Activated T-cell treated with anti-CD3 and anti-CD28 coated beads, Interleukin-2, amount 50 U/mL, for 24 hours (primary cell): ENCODE results near the gene KDF1.
"Not testable (repeated sequence)": the region's sequence is repeated elsewhere in the genome, so short reads cannot be mapped to it uniquely, and the experiment has no call there.

ENCODE experiments used
- DNase-seq: peaks from one replicate; pipeline ENCODE4 v3.0.0-alpha.2; 2020
- H3K27ac Mint-ChIP-seq: 2 replicates; pipeline ENCODE4 v1.8.0; 2020; ENCODE audit warnings: mild to moderate bottlenecking, mixed read lengths
- H3K27me3 Mint-ChIP-seq: 2 replicates; pipeline ENCODE4 v1.8.0; 2020; ENCODE audit warnings: mixed read lengths
- H3K36me3 Mint-ChIP-seq: 2 replicates; pipeline ENCODE4 v1.8.0; 2020; ENCODE audit warnings: low read depth, mixed read lengths
- H3K4me1 Mint-ChIP-seq: 2 replicates; pipeline ENCODE4 v1.8.0; 2020; ENCODE audit warnings: low read depth, mixed read lengths
- H3K4me3 Mint-ChIP-seq: 2 replicates; pipeline ENCODE4 v1.8.0; 2020; ENCODE audit warnings: mild to moderate bottlenecking, moderate library complexity, mixed read lengths
- H3K9me3 Mint-ChIP-seq: 2 replicates; pipeline ENCODE4 v1.8.0; 2020; ENCODE audit warnings: mixed read lengths

Gene KDF1

GRCh38 chr1:26999440-26999987, 39.2 kb upstream of the KDF1 start:
- Mint-ChIP-seq H3K27ac (no peak overlapping the region), H3K27me3 (peaks cover 48% of the 10 kb centered on the region), H3K4me1 (peaks cover 7% of the 10 kb centered on the region), H3K36me3 (no peaks in the 10 kb centered on the region), H3K4me3 (no peak overlapping the region), H3K9me3 (no peaks in the 10 kb centered on the region)
- DNase-seq, result no peak

- Mint-ChIP-seq H3K4me1 (peaks cover 8% of the 10 kb centered on the region), H3K27me3 (peaks cover 45% of the 10 kb centered on the region)
- DNase-seq, result no peak
These were observed 38.4 kb upstream of the KDF1 start for GRCh38 chr1:26998429-26999300.

DNA sequence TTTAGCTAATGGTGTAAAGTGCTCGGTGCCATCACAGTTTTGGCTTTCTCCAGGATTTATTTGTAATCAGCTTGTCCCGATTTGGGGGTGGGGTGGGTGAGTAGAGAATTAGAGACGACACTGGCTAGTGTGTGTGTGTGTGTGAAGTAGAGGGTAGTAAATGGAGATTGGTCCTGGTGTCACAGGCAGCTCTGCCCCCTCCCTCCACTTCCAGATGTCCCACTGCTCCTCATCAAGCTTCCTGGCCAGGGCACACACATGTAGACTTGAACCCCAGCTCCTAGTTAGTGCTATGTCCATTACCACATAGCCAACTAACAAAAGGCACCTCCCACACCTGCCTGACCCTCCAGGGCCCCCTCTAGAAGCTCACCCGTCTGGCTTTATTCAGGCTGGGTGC, 36.4 kb upstream of the KDF1 start:
- Mint-ChIP-seq H3K9me3 (no peaks in the 10 kb centered on the region), H3K27me3 (peaks cover 50% of the 10 kb centered on the region), H3K4me1 (peaks cover 18% of the 10 kb centered on the region), H3K4me3 (no peak overlapping the region), H3K36me3 (no peaks in the 10 kb centered on the region), H3K27ac (no peak overlapping the region)
- DNase-seq, result no peak

More at GRCh38 chr1:26998429-26999300, 38.4 kb upstream of the KDF1 start:
- H3K36me3 Mint-ChIP-seq, result no peaks in the 10 kb centered on the region
- H3K4me3 Mint-ChIP-seq, result no peak overlapping the region
- H3K27ac Mint-ChIP-seq, result no peak overlapping the region
- no peaks in the 10 kb centered on the region for H3K9me3 Mint-ChIP-seq

DNA sequence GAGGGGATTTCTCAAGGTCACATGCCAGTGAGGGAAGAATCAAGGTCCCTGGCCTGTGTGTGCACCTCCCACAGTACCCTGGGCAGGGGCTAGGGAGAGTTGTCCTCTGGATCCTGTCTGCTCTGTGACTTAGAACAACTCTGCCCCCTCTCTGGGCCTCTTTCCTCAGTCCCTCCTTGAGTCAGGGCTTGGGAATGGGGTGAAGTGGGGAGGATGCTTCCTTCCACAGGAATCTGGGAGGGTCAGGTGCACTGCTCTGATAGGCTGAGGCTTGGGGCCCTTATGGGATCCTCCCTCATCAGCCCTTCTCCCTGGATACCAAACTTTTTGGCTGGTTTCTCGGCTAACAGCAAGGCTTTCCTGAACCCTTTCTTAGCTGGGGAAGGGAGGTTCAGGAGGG, 35.8 kb upstream of the KDF1 start:
- no peak overlapping the region for H3K27ac Mint-ChIP-seq
- H3K4me3 Mint-ChIP-seq, result no peak overlapping the region
- no peaks in the 10 kb centered on the region for H3K36me3 Mint-ChIP-seq
- H3K9me3 Mint-ChIP-seq, result no peaks in the 10 kb centered on the region
- peaks cover 54% of the 10 kb centered on the region for H3K27me3 Mint-ChIP-seq
- no peak for DNase-seq
- H3K4me1 Mint-ChIP-seq, result peaks cover 25% of the 10 kb centered on the region

GRCh38 chr1:26994787-26995517, 34.7 kb upstream of the KDF1 start:
- peak overlapping the region; percentile 70 for H3K4me3 Mint-ChIP-seq
- peaks cover 26% of the 10 kb centered on the region for H3K4me1 Mint-ChIP-seq
- no peaks in the 10 kb centered on the region for H3K36me3 Mint-ChIP-seq
- H3K9me3 Mint-ChIP-seq, result no peaks in the 10 kb centered on the region
- peaks cover 62% of the 10 kb centered on the region for H3K27me3 Mint-ChIP-seq
- DNase-seq, result no peak
- H3K27ac Mint-ChIP-seq, result no peak overlapping the region

GRCh38 chr1:26994020-26994786, 33.9 kb upstream of the KDF1 start:
- Mint-ChIP-seq H3K4me3 (peak overlapping the region; percentile 70), H3K36me3 (no peaks in the 10 kb centered on the region), H3K9me3 (no peaks in the 10 kb centered on the region), H3K27ac (no peak overlapping the region), H3K4me1 (peaks cover 26% of the 10 kb centered on the region), H3K27me3 (peaks cover 65% of the 10 kb centered on the region)
- no peak for DNase-seq

DNA sequence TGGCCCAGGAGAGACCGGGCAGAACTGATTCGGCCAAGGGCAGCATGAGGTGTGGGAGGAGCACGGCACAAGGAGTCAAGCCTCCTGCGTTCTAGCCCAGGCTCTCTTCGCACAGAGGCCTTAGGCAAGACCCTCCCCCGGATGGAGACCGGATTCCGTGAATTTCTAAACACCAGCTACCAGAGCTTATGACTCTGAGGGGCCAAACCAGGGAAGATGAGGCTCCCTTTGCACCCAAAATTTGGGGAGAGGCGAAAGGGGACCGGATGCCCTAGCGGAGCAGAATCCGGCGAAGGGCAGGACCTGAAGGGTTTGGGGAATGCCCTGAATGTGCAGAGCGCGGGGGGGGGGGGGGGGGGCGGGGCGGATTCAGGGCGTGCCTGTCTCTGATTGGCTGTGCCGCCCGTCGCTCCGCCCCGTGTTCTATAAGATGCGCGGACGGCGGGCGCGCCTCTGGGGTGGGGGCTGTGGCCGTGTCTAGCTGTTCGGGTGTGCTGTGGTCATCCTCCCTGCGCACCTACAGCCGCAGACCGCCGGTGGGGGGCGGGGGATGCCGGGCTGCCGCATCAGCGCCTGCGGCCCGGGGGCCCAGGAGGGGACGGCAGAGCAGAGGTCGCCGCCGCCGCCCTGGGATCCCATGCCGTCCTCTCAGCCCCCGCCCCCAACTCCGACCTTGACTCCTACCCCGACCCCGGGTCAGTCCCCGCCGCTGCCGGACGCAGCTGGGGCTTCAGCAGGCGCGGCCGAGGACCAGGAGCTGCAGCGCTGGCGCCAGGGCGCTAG, 33.2 kb upstream of the KDF1 start, which contains the start of gene TRNP1:
Gene TRNP1 (plus strand): TSS at position 456 of the 783 bp plus-strand sequence. CDS start 95 bp downstream, at position 551.
- no peak within 1 kb of the TSS for H3K27ac Mint-ChIP-seq
- peaks cover 26% of the 10 kb centered on the region for H3K4me1 Mint-ChIP-seq
- DNase-seq, result peak; percentile 84
- H3K27me3 Mint-ChIP-seq, result peaks cover 65% of the 10 kb centered on the region
- peak within 1 kb of the TSS; percentile 76 for H3K4me3 Mint-ChIP-seq
- no peaks in the 10 kb centered on the region for H3K36me3 Mint-ChIP-seq
- no peaks in the 10 kb centered on the region for H3K9me3 Mint-ChIP-seq

GRCh38 chr1:26991310-26992116, 31.2 kb upstream of the KDF1 start:
- Mint-ChIP-seq H3K4me3 (peak overlapping the region; percentile 32), H3K27me3 (peaks cover 57% of the 10 kb centered on the region)

DNA sequence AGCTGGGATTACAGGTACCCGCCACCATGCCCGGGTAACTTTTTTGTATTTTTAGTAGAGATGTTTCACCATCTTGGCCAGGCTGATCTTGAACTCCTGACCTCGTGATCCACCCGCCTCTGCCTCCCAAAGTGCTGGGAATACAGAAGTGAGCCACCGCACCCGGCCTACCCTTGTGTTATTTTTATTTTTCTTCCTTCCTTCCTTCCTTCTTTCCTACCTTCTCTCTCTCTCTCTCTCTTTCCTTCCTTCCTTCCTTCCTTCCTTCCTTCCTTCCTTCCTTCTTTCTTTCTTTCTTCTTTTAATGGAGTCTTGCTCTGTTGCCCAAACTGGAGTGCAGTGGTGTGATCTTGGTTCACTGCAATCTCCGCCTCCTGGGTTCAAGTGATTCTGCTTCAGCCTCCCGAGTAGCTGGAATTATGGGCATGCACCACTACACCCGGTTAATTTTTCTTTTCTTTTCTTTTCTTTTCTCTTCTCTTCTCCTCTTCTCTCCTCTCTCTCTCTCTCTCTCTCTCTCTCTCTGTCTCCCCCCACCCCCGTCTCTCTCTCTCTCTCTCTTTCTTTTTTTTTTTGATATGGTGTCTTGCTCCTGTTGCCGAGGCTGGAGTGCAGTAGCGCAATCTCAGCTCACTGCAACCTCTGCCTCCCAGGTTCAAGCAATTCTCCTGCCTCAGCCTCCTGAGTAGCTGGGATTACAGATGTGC, 29.3 kb upstream of the KDF1 start:
- H3K36me3 Mint-ChIP-seq, H3K4me3 Mint-ChIP-seq, DNase-seq, H3K27ac Mint-ChIP-seq, H3K9me3 Mint-ChIP-seq: not testable (repeated sequence)
- Mint-ChIP-seq H3K4me1 (peaks cover 20% of the 10 kb centered on the region), H3K27me3 (peaks cover 45% of the 10 kb centered on the region)

More at GRCh38 chr1:26991310-26992116, 31.2 kb upstream of the KDF1 start:
- peak; percentile 42 for DNase-seq
- no peaks in the 10 kb centered on the region for H3K9me3 Mint-ChIP-seq
- no peaks in the 10 kb centered on the region for H3K36me3 Mint-ChIP-seq
- H3K27ac Mint-ChIP-seq, result no peak overlapping the region
- peaks cover 20% of the 10 kb centered on the region for H3K4me1 Mint-ChIP-seq

GRCh38 chr1:26986658-26987057, 26.4 kb upstream of the KDF1 start:
- no peaks in the 10 kb centered on the region for H3K36me3 Mint-ChIP-seq
- H3K4me3 Mint-ChIP-seq, result no peak overlapping the region
- H3K27me3 Mint-ChIP-seq, result peaks cover 46% of the 10 kb centered on the region
- peaks cover 10% of the 10 kb centered on the region for H3K4me1 Mint-ChIP-seq
- H3K9me3 Mint-ChIP-seq, result no peaks in the 10 kb centered on the region
- DNase-seq, result no peak
- no peak overlapping the region for H3K27ac Mint-ChIP-seq

DNA sequence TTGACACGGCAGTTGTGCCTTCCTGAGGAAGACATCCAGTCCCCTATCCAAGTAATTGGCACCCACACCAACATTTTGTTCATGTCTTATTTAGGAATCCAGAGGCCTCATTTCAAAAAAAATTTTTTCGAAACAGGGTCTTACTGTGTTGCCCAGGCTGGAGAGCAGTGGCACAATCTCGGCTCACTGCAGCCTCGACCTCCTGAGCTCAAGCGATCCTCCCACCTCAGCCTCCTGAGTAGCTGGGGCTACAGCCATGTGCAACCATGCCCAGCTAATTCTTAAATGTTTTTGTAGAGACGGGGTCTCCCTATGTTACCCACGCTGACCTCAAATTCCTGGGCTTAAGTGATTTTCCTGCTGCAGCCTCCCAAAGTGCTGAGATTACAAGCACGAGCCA, 24.0 kb upstream of the KDF1 start:
- Mint-ChIP-seq H3K27ac (no peak overlapping the region), H3K4me3 (no peak overlapping the region), H3K27me3 (peaks cover 29% of the 10 kb centered on the region), H3K36me3 (no peaks in the 10 kb centered on the region), H3K4me1 (peaks cover 2% of the 10 kb centered on the region), H3K9me3 (no peaks in the 10 kb centered on the region)
- no peak for DNase-seq

- no peaks in the 10 kb centered on the region for H3K9me3 Mint-ChIP-seq
- H3K36me3 Mint-ChIP-seq, result no peaks in the 10 kb centered on the region
- no peak overlapping the region for H3K27ac Mint-ChIP-seq
- no peak for DNase-seq
- no peak overlapping the region for H3K4me3 Mint-ChIP-seq
- H3K27me3 Mint-ChIP-seq, result peaks cover 29% of the 10 kb centered on the region
- H3K4me1 Mint-ChIP-seq, result peaks cover 2% of the 10 kb centered on the region
These were observed 23.6 kb upstream of the KDF1 start for GRCh38 chr1:26983863-26984262.
